ENCODE measurements around the gene MAP1B.

The MAP1B gene

DNA sequence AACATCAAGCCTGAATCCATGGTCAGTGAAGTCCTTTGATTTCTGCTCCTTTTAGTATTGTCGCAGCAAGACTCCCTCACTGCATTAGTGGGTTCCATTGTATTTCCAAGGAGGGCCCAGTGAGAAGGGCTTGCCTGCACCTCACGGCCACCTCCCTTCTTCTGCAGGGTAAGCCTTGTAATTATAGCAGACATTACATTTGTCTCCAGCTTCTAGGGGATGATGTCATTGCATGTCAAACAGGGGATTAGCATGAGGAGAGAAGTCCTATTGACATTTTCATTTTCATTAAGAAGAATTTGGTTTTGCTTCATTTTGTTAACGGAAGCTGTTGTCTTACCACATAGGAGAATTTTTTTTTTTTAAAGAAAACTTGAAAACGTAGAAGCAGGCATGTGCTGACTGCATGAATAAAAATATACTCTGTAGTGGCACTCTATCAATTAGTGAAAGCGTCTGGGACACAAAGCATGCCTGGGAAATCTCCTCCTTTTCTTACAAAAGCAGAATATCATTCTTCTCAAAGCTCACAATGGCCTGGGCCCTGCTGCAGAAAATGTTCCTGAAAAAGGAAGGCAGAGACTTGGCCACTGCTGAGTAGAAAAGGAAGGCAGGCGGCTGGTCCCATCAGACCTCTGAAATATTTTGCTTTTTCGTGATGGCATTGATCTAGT, 27.1 kb downstream of the MAP1B start:
- no peak for DNase-seq

DNA sequence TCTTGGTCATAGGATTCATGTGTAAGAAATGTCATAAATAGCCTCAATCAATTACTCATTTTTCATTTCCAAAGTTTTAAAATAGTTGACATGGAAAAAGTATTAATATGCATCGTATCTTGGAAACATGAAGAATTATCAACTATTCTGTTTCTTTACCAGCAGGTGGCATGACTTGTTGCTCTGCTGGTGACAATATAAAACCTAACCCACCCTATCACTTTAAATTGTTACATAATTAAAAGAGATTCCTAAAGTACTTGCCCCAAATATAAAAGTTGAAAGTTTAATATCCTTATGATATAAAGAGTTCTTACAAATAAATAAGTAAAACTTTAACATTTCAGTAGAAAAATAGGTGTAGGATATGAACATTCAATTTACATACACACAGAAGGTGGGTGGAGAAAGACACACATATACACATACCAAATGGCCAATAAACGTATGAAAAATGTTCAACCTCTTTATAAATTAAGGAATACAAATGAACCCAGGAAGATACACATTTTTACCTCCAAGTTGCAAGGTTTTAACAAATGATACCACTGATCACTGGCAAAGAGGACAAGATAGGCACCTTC, 30.6 kb downstream of the MAP1B start:
- DNase-seq: no peak

DNA sequence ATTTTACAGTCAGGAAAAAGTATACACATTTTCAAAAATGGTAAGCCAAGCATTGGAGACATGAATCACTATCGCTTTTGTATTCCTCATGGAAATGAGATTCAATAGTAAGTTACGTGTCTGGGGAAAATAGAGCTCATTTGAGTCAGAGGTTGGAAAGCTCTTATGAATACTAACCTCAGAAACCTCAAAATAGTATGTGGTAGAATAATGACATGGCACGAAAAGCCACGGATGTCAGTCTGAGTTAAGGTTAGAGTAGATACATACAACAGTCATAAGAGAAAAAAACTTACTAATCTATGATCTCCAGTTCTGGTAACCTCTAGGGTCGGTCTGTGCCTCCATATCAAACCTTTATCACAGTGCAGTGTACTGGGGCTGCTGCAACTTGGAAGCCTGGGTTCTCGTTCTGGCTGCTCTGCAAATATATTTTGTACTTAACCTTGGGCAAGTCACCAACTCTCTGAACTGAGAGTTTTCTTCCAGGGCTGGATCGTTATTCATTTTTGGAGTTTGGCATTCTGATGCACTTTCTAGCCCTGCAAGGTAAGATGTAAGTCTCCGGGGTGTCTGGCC, 31.8 kb downstream of the MAP1B start:
- no peak for DNase-seq

DNA sequence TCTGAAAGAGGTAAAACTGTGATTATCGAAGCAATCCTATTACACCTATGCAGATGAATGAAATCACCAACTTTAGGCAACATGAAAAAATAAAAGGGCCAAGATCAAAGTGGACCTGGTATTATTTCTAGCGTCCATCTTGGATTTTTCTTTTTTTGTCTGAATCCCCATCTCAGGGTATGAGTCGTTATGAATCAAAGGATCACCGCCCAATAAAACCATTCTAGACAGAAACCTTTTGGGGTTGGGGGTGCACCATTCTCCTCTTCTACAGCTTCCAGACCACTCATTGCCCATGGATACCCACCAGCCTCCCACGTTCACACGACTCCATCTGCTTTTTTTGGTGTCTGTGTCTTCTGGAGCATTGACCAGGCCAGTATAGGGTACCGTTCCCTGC, 33.4 kb downstream of the MAP1B start:
- no peak for DNase-seq

DNA sequence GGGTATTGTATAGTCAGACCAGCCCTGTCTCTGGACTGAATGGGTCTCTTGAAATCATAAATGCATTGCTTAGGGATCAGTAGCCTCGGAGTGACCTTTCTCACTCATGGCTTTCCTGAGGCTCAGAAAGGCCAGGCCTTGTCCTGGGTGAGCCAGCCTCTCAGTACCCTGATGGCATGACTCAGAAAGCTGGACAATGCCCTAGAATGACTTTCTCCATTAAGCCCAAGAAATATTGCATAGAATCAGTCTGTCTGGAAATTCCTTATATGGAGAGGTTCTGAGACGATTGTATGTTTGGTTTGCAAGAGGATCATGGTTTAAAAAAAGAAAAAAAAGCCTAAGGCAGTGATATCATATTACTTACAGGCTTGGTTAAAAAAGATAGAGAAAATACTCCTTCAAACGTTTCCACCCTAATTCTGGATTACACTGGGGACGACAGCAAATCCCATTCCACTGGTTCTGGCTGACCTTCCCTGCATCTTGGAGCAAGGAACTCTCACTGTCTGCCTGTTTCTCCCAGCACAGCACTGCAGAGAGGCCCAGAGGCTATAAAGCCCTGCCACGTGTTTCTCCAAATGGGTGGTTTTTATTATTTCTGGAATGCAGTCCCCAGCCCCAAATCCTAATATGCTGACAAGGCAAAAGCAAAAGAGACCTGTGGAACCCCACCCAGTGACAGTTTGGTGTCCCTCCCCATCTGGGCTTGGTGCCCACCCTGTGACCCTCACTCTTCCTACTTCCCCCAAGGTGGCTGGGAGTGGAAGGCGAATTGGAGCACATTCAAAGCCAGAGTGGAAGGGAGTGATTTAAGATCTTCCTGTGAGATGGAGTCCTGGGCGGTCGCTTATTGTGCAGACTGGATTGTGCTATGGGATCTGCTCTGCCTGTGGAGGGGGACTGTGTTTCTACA, 34.4 kb downstream of the MAP1B start:
- DNase-seq: no peak

DNA sequence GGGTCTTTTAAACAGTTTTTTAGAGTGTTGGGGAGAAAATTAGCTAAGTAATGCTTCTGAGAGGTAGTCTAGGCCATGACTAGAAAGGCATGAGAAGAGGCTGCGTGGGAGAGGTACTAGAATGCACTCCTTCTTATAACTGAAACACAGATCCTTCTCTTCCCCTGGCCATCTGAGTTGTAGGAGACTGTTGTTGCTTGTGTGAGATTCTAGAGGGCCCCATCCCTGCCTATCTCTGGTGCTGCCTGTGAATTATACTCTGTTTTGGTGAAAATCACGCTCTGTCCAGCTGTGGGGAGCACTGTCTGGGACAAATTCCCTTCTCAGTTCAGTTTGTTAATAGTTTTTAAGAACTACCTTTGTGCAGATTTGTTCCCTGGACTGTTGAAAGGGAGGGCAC, 37.5 kb downstream of the MAP1B start:
- no peak for DNase-seq

DNA sequence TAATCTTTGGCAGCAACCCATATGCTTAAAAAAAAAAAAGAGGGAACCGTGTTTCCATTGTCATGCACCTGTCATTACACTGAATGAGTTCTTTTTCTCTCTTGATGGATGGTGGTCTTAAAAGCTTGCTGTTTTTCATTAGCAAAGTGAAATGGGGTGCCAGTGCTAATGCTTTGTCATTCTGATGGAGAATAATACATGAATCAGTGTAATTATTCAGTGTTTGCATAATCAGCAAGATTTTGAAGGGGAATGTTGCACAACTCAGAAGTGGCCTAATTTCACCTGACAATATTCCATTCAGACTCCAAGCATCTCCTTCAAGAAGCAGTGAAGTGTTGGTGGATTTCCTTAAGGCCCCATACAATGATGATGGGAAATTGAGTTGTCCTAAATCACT, 38.1 kb downstream of the MAP1B start:
- DNase-seq: no peak

DNA sequence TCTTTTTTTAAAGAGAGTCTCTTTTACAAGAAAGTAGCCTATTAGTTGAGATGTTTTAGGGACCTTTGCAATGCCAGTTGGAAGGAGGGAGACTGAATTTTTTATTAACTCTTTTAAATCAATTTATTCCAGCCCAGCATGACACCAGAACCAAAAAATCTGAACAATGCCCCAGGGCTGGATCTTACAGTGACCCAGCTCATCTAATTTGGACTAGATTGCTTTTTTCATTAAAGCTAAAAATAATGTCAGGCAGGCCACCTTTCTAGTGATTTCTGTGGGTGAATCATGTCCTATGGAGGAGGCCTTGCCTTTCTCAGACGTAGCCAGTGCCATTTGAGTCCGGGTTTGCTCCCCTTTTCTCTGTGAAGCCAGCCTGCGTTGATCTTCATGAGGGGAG, 38.8 kb downstream of the MAP1B start:
- DNase-seq: no peak

DNA sequence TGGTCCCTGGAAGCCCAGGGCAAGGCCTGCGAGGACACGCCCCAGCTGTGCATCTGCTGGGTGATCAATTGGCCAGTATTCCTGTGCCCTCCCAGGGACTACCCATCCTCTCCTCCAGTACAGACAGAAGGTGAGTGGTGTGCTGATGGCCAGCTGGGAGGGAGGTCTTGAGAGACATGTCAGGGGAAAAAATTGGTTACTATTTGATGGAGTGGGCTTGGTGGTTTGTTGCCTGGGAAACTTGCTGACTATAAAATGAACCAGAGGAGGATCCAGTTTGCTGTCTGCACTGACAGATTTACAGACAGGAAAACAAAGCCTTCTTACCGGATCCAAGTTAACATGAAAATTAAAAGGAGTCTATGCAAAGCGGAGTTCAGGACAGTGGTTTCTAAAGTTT, 40.3 kb downstream of the MAP1B start:
- DNase-seq: no peak

DNA sequence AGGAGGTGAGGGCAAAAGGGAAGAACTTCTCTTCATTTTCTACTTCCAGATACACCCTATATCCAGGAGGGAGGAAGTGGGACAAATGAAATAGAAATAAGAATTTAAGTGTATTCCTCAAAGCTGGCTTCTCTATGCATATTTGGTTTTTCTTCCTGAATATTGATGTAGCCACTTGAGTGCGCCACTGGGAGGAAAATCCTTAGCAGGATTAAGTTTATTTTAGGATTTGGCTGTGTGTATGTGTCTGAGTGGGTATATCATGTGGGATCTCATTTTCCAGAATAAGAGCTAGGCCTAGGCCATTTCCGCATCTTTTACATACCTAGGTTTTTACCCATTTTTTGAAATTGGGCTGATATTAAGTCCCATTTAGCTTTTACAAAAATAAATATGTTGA, 42.5 kb downstream of the MAP1B start:
- DNase-seq: no peak

DNA sequence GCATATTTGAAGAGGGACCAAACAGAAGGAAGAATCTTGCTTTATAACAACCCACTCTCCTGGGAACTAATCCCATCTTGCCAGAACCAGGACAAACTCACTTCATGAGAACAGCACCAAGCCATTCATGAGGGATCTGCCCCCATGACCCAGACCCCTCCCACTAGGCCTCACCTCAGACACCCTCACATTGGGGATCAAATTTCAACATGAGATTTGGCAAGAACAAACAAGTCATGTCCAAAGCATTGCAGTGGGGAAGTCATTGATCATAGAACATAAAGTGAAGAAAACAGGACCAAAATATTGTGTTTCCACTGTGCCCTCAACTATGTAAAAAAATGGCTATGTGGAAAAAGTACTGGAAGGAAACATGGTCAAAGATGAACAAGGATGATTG, 43.9 kb downstream of the MAP1B start:
- DNase-seq: no peak

DNA sequence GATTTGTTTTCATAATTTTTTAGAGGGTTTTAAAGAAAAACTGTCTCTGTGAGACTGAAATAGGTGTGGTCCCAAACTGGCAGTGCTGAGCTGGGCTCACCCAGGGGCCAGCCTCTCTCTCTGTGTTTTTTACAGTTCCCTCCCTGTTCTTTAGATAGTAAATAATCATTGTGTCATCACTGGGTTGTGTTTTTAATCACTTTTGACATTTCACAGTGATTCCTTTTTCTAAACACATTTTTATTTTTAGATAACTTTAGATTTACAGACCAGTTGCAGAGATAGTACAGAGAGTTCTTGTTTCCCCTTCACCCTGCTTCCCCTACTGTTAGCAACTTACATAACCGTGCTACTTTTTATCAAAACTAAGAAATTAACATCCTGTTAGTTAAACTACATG, 44.4 kb downstream of the MAP1B start:
- no peak for DNase-seq

DNA sequence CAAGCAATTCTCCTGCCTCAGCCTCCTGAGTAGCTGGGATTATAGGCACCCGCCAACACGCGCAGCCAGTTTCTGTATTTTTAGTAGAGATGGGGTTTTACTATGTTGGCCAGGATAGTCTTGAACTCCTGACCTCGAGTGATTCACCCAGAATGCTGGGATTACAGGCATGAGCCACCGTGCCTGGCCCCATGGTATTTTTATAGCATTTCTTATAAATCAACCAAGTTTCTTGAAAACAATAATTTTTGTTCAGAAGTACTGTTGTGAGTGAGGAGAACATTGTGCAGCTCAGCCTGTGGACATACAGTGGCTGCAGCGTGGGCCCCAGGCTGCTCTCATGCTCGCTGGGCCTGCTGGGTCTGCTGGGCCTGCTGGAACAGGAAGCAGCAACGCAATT, 45.3 kb downstream of the MAP1B start:
- DNase-seq: no peak

DNA sequence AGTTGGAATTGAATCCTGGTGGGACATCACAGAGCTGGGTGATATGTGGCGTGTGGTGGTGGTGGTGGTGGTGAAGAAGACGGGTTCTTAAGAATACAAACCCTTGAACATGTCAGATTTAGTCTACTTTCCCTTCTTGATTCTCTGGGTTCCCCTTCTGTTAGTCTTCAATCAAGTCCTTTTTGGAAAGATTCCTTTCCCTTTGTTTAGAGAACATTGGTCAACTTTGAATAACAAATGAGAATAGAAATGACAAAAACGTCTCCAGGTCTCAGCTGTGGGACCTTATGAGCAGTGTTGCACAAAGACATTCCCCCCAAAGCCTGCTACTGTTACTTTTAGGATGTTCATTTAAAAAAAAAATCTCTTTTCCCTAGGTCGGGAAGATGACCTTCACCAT, 46.3 kb downstream of the MAP1B start:
- no peak for DNase-seq

DNA sequence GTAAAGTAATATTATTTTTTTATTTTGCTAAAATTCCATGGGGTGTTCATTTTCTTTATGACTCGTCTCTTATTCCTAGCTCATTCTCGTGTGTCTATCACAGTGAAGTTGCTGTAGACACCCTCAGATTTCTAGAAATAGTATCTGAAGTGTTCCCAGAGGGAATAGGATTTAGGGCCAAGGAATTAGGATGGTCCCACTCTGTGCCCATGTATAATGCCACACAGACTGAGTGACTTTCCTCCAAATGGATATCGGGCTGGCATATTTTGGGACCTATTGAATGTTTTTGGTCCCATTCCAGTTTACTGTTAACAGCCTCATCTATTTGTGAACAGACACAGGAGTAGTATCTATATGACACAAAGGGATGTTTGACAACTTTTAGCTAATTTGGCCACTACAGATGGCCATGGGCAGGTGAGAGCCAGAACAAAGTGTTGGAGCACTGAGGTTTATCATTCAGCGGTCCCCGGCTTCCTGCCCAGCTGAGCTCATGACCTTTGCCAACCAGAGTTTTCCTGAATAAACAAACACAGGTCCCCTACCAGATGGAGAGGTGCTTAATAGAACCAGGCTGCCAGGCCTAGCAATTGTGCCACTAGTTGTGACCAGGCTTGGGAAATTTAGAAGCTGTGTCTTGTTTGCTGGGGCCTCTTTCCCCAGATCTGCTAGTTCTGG, 46.9 kb downstream of the MAP1B start:
- no peak for DNase-seq

DNA sequence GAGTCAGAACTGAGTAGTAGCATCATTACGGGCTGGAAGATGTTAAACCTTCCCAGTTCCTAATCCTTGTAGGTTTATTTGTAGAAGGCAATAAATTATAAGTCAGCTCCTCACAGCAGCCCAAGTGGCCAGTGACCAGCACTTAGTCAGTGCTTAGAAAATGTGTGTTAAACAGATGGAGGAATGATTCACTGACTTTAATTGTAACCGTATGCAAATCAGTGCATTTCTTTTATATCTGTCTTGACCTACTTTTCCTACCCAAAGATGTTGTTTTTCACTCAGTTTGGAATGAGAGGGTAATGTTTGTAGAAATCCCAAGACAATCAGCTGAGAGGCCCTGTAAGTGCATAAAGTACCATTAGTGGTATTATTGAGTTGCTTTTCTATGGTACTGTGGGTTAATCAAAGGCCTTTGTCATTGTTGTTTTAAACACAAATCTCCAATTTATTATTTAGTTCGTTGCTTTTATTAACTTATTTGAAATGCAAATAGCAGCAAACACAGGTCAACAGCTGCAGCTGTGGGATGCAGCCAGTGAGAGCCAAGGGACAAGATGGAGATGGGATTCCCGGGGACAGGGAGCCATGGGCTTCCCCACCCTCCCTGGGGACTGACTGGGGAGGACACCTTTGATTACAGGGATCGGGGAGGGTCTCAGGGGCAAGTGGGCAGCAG, 49.8 kb downstream of the MAP1B start:
- DNase-seq: no peak

DNA sequence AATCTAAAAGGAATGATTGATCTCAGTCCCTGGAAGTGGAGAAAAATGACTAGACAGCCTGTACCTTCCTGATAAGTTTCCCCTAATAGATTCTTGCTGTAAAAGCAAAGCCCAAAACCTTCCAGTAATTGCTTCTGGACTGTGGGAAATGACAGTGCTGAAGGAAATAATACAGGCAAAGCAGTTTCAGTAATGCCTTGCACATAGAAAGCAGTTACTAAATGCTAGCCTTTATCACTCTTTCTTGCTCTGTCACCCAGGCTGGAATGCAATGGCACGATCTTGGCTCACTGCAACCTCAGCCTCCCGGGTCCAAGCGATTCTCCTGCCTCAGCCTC, 50.3 kb downstream of the MAP1B start:
- DNase-seq: no peak

DNA sequence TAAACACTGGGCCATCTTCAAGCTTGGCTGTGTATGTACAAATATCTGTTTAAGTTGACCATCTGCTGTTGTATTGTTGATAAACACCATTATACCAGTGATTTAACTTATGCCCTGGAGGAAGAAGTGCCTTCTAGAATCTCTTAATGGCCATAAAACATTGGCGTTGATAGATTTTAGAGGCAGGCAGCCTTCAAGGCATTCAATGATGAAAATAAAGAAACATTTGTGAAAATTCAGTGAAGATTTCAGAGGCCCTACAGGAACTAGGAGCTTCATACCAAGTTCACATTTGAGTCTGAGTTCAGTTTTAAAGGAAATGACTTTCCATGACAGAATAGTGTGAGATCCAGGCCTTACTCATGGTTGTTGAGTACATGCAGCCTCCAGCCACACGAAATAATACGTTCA, 52.2 kb downstream of the MAP1B start:
- DNase-seq: no peak

DNA sequence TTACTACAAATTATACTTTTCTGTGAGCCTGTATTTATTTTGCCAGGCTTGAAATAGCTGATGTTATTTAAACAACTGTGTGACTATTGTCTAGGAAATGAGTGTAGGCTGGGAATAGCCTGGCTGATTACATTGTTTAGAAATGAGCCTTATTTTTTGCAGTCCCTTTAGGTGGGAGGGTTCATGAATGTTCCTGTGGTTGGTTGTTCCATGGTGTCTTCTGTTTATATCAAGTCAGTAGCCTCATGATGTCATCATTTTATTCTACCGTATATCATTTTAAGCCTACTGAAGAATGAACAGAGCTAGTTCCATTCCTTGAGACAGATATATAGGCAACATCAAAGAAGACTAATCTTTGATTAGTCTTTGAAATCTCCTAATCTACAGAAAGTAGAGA, 53.1 kb downstream of the MAP1B start:
- no peak for DNase-seq

DNA sequence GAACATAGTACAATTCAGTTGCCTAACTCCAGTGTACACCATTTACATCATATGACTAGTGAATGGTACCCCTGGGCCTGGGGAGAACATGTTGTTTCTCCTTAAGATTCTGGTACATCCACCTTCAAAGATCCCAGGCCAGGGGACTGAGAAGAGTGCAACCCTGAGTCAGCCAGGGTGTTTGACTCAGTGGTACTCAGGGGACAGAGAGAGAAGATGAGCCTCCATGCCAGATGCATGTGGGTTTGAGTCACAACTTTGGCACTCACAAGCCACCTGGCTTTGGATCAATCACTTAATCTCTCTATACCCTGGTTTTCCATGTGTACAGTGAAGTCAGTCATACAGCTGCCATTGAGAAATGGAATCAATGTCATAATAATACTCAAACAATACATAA, 53.7 kb downstream of the MAP1B start:
- DNase-seq: no peak

DNA sequence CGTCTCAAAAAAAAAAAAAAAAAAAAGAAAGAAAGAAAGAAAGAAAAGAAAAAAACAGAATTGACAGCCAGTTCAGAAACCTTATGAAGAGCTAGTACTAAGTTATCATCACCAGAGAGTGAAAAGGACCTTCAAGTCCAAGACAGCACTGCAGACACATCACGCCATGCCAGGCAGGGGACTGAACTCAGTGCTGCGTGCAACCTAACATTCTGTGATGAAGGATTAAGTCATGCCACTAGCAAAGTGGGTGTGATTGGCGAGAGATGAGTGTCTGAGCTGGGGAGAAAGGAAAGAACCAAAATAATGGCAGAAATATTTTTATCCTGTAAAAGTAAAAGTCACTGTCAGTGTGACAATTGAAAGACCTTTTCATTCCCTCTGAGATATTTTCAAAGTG, 54.7 kb downstream of the MAP1B start:
- no peak for DNase-seq

DNA sequence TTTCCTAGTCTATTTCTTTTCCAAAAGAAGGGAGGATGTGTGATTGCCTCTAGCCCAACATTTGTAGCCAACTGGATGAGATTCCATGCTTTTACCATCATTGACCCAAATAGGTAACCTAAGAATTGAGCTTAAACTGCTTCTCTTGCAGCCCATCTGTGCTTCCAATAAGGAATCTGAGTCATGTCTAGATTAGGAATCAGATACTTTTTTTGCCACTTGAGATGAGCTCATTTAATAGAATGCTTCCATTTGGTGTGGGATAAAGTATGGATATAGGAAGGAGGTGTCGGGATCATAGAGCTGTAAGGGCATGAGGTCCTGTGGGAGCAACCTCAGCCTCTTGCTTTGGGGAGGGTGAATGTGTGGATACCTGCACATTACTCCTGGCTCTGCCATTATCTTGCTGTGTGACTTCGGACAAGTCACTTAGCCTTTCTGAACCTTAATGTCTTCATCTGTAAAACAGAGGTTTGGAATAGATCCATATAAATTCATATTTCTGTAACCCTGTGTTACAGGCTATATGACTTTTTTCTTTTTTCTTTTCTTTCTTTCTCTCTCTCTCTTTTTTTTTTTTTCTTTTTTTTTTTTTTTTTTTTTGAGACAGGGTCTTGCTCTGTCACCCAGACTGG, 56.2 kb downstream of the MAP1B start:
- DNase-seq: no peak

All from KG1 (cell line).